ENCODE data around the gene MACROD2. TPM values are rescaled to one million over a fixed set of nuclear protein-coding genes. Genes with fewer than 3 reads are reported as not detected.

MACROD2 gene
- total RNA-seq, 1 donor from 2014 or later: 0.23 TPM

- no peak for DNase-seq (ENCODE audit: low read depth)
Observed at GRCh38 chr20:15706719-15707118, 1711.4 kb downstream of the MACROD2 start.

DNA sequence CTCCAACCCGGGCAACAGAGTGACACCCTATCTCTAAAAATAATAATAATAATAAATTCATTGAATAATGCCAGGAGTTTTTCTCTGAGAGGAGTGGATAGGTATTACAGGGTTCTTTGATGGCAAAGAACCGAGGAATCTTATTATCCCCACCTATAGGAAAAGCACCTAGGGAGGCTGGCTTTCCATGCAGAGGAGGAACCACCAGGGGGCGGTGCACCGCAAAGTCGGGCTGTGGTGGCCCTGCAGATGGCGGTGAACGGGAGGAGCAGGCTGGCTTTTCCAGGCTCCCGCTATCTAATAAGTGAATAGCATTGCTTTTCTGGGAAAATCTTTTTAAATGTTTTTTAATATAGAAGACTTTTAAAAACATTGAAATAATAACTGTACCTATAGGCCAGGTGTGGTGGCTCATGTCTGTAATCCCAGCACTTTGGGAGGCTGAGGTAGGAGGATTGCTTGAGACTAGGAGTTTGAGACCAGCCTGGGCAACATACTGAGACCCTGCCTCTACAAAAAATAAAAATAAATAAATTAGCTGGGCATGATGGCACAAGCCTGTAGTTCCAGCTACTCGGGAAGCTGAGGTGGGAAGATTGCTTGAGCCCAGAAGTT lies 1713.8 kb downstream of the MACROD2 start:
- no peak for DNase-seq (ENCODE audit: low read depth)
- TF ChIP-seq CTCF (conservative IDR thresholded peaks at IDR 0.05; ENCODE audit: low read depth, low read length): peak; percentile 71
- H3K4me3 ChIP-seq (ENCODE audit: low read depth, low read length): no peak overlapping the region

More at GRCh38 chr20:15706719-15707118, 1711.4 kb downstream of the MACROD2 start:
- TF ChIP-seq CTCF (conservative IDR thresholded peaks at IDR 0.05; ENCODE audit: low read depth, low read length): no peak
- H3K4me3 ChIP-seq (ENCODE audit: low read depth, low read length): no peak overlapping the region

DNA sequence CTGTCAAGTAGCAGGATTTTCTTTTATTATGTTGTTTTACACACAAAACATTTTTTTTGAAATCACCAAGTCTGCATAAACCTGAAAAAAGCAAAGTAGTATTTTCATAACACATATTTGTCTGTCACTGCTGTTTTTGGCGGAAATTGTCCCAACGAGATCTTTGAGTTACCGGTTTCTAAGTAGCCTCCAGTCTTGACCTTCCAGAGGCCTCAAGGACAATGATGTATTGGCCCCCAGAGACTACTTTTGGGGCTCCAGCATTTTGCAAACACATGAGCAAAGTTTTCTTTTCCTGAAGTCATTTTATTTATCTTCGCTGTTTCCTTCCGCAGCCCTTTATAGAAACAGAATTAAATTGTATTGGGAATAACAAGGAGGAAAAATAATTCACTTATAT lies 1715.3 kb downstream of the MACROD2 start:
- no peak for TF ChIP-seq CTCF (conservative IDR thresholded peaks at IDR 0.05; ENCODE audit: low read depth, low read length)
- H3K4me3 ChIP-seq (ENCODE audit: low read depth, low read length): no peak overlapping the region
- DNase-seq (ENCODE audit: low read depth): no peak

DNA sequence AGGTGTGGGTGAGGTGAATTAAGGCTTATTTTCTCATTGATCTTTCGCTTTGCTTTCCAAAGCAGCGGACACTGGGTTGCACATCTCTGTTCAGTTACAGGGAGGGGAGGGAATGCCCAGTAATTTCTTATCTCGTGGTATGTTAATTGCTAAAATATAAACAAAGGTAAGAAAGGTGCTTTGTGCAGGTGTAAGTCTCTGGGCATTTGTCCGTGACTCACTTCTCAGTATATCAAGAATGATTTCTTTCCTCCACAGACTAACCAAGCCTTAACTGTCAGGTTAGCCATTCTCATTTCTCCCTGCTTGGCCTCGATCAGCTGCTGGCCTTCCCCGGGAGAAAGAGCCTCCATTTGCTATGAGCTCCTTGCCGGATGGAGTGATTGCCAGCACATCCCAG lies 1715.9 kb downstream of the MACROD2 start:
- DNase-seq (ENCODE audit: low read depth): no peak
- no peak overlapping the region for H3K4me3 ChIP-seq (ENCODE audit: low read depth, low read length)
- no peak for TF ChIP-seq CTCF (conservative IDR thresholded peaks at IDR 0.05; ENCODE audit: low read depth, low read length)

DNA sequence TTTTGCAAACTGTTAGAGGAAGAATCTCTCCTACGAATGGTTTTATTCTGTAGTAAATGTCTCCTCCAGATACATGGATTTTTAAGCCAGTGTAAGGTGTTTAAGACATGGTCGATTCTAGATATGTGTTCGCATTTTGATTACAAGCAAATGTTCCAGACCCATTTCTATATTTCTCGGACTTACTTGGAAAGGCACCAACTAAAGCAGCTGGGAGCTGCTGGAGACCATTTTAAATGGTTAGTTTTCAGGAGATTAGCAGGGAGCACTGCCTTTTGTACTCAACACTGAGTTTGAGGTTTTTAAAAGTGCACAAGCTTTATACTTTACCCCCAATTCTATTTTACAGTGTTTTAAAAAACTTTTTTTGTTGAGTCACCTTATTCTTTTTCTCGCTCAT lies 1720.9 kb downstream of the MACROD2 start:
- H3K4me3 ChIP-seq (ENCODE audit: low read depth, low read length): no peak overlapping the region
- TF ChIP-seq CTCF (conservative IDR thresholded peaks at IDR 0.05; ENCODE audit: low read depth, low read length): no peak
- no peak for DNase-seq (ENCODE audit: low read depth)

DNA sequence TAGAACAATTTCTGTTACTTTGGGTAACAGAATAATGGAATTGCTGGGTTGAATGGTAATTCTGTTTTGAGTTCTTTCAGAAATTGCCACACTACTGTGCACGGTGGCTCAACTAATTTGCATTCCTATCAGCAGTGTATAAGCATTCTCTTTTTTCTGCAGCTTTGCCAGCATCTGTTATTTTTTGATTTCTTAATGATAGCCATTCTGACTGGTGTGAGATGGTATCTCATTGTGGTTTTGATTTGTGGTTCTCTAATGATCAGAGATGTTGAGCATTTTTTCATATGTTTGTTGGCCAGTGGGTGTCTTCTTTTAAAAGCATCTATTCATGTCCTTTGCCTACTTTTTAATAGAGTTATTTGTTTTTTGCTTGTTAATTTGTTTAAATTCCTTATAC lies 1731.1 kb downstream of the MACROD2 start:
- TF ChIP-seq CTCF (conservative IDR thresholded peaks at IDR 0.05; ENCODE audit: low read depth, low read length): no peak

DNA sequence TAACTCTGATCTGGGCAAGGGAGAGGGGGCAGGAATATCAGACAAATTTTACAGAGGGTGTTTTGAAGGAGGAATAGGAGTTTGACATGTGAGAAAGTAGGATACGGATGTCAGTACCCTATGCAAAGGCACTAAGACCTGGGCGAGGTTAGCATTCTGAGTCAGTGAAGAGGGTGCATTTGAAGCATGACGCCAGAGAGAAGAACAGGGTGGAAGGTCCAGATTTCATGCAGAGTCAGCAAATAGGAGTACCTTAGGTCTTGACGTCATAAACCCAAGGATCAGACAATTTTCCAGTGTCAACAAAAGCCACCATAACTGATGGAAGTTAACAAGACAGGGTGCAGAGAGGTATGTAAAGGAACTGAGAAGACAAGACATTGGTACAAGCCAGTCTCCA lies 1738.7 kb downstream of the MACROD2 start:
- no peak for DNase-seq (ENCODE audit: low read depth)
- no peak overlapping the region for H3K4me3 ChIP-seq (ENCODE audit: low read depth, low read length)
- no peak for TF ChIP-seq CTCF (conservative IDR thresholded peaks at IDR 0.05; ENCODE audit: low read depth, low read length)

More for the DNA sequence above, 1731.1 kb downstream of the MACROD2 start:
- DNase-seq (ENCODE audit: low read depth): no peak
- no peak overlapping the region for H3K4me3 ChIP-seq (ENCODE audit: low read depth, low read length)

Measured in epithelial cell of proximal tubule (primary cell).